ENCODE data around the gene MAGI1. TPM values are rescaled to one million over a fixed set of nuclear protein-coding genes. Genes with fewer than 3 reads are reported as not detected.

MAGI1 gene
- total RNA-seq, 1 experiment from 2014 or later = 58.2 TPM

GRCh38 chr3:65669163-65669875 lies 369.4 kb downstream of the MAGI1 start (continued):
- no peak for TF ChIP-seq ZNF425 (CRISPR knock-in tag; conservative IDR thresholded peaks at IDR 0.05)

- ATAC-seq = no peak
- ChIA-PET POLR2A (no interaction called here), CTCF (interaction anchor here (1.3 kb wide), 1 partner anchor 64 kb away, joined by 5 read pairs; no protein-coding TSS in a partner anchor)
- no peaks in the 10 kb centered on the region for H3K9me3 Mint-ChIP-seq
- no peaks in the 10 kb centered on the region for H3K36me3 Mint-ChIP-seq
- H3K4me1 Mint-ChIP-seq = peaks cover 27% of the 10 kb centered on the region
- H3K27ac Mint-ChIP-seq = no peak overlapping the region
- DNase-seq (ENCODE audit: low spot score) = no peak
- no peaks in the 10 kb centered on the region for H3K27me3 Mint-ChIP-seq (ENCODE audit: low read depth)
- no peak overlapping the region for H3K4me3 Mint-ChIP-seq
- TF ChIP-seq ZNF416 (CRISPR knock-in tag; IDR thresholded peaks at IDR 0.05) (no peak), FOXJ3 (CRISPR knock-in tag; IDR thresholded peaks at IDR 0.05; ENCODE audit: borderline replicate concordance) (no peak), ETV6 (CRISPR knock-in tag; IDR thresholded peaks at IDR 0.05) (no peak), ZNF423 (CRISPR knock-in tag; IDR thresholded peaks at IDR 0.05) (no peak), PRRX2 (CRISPR knock-in tag; IDR thresholded peaks at IDR 0.05) (no peak), KAT7 (CRISPR knock-in tag; IDR thresholded peaks at IDR 0.05; ENCODE audit: borderline replicate concordance) (no peak), MAX (CRISPR knock-in tag; IDR thresholded peaks at IDR 0.05) (no peak), ZMAT4 (CRISPR knock-in tag; IDR thresholded peaks at IDR 0.05) (no peak), OVOL2 (CRISPR knock-in tag; IDR thresholded peaks at IDR 0.05; ENCODE audit: borderline replicate concordance) (no peak), STAT6 (CRISPR knock-in tag; conservative IDR thresholded peaks at IDR 0.05; ENCODE audit: low read depth) (no peak), EMX1 (CRISPR knock-in tag; IDR thresholded peaks at IDR 0.05) (no peak), ATF1 (CRISPR knock-in tag; IDR thresholded peaks at IDR 0.05) (no peak), ARID4B (CRISPR knock-in tag; IDR thresholded peaks at IDR 0.05; ENCODE audit: borderline replicate concordance) (no peak), ZNF281 (CRISPR knock-in tag; IDR thresholded peaks at IDR 0.05) (no peak), FOXP4 (CRISPR knock-in tag; IDR thresholded peaks at IDR 0.05) (no peak), RORB (CRISPR knock-in tag; IDR thresholded peaks at IDR 0.05) (no peak), TEAD4 (CRISPR knock-in tag; IDR thresholded peaks at IDR 0.05) (no peak), ZBTB43 (CRISPR knock-in tag; IDR thresholded peaks at IDR 0.05) (no peak)
These were observed 370.8 kb downstream of the MAGI1 start for GRCh38 chr3:65667963-65668362.

Measured in WTC11 (cell line).